Stimulated activated CD4-positive, alpha-beta T cell treated with anti-CD3 and anti-CD28 coated beads, Interleukin-4, amount 100 ng/mL, for 48 hours (primary cell): ENCODE measurements around the gene ZNF398.

Experiments
- DNase-seq, 2 donors: peaks; one replicate each; pipeline ENCODE4 v3.0.0-alpha.2; 2020; ENCODE audit warnings: low read depth in 2 of 2

ZNF398 gene

DNA sequence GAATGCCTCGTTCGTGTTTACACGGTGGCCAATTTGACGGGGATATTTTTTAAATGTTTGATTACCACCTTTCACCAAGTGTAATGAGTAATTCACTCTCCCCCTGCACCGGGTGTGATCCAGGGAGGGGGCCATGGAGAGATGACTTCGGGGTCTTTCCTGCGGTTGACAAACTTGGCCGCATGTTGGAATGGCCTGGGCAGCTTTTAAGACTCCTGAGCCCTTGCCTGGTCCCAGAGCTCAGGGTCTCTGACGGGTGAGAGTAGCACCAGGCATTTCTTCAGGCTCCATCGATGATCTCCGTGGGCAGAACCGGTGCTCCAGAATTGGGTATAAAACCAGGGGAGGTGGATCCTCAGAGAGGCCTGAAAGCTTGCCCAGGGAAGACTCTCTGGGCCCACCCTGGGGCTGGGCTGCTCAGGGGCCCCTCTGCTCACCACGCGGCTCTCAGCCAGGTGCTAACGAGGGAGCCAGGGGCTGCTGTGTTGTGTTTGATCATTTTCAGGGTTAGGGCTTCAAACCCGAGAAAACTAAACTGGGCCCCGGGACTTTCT is 49.0 kb downstream of the ZNF398 start:
- no peak for DNase-seq

DNA sequence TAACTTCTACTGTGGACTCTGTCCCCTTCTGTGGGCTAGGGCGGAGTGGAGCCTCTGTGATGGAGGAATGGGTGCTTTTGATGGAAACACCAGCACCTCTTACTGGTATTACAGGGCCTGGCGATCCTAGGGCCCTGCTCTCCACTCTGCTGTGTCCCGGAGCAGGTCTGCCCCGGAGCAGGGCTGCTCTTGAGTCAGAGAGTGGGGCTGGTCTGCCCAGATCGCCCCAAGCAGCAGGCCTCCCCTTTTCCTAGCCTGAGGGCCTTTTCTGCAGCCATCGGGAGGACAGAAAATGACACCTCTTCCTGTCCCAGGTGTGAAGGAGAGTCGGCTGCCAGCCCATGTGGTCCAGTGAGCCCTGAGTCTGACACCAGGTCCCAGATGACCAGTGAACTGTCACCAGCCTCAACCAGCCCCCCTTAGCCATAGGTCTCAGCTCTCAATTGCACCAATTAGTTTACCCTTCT is 49.5 kb downstream of the ZNF398 start:
- no peak for DNase-seq

DNA sequence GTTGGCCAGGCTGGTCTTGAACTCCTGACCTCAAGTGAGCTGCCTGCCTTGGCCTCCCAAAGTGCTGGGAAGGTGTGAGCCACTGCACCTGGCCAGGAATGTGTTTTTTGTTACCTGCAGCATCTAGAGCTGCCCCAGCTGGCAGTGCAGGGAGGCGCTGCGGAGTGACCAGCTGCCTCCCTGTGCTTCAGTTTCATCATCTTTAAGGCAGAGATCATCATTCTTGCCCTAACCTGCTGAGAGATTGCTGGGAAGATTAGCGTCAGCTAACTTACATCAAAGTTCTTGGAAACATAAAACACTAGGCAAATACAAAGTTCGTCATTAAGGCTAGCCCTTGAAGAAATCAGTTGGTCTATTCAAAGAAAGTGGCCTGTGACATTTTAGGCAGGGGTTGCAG is 50.4 kb downstream of the ZNF398 start:
- no peak for DNase-seq

DNA sequence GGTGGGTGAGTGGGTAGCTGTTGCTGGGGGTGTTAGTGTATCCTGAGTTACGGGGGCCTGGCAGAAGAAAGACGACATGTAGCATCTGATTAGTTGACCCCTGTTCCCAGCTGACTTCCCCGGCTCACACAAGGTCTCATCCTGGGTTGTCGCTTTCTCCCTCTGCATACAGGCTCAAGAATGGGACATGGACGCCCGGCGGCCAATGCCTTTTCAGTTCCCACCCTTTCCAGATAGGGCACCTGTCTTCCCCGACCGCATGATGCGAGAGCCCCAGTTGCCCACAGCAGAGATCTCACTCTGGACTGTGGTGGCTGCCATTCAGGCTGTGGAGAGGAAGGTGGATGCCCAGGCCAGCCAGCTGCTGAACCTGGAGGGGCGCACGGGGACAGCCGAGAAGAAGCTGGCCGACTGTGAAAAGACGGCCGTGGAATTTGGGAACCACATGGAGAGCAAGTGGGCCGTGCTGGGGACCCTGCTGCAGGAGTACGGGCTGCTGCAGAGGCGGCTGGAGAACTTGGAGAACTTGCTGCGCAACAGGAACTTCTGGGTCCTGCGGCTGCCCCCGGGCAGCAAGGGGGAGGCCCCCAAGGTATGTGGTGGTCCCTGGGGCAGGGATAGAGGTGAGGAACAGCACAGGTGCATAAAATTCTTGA is 51.0 kb downstream of the ZNF398 start:
- no peak for DNase-seq

DNA sequence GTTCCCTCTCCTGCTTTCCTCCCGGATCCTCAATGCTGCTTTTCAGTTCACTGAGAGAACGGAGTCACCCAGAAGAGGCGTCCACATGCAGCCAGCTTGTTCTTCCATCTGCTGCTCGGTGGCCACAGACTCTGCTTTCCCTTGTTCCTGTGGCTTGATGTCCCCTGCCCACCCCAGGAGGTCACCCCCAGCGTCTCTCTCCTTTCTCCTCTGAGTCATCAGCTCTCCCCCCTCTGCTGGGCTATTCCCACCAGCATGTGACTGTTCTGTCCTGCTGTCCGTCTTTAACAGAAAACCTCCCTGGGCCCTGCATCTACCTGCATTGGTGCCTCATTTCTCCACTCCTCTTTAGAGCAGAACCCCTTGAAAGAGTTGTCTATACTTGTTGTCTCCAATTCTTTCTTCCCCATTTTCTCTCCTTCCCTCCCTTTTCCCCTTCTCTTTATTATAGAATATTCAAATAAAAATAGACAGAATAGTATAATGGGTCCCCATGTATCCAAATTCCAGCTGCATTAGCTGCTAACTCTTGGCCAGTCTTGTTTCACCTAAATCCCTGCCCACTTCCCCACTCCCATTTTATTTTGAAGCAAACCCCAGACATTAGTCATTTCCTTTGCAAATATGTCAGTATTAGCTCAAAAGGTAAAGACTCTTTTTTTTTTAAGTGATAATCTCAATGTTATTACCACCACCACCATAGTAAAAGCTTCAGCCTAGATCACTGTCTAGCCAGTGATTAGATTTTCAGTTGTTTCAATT is 52.2 kb downstream of the ZNF398 start:
- DNase-seq, result no peak

DNA sequence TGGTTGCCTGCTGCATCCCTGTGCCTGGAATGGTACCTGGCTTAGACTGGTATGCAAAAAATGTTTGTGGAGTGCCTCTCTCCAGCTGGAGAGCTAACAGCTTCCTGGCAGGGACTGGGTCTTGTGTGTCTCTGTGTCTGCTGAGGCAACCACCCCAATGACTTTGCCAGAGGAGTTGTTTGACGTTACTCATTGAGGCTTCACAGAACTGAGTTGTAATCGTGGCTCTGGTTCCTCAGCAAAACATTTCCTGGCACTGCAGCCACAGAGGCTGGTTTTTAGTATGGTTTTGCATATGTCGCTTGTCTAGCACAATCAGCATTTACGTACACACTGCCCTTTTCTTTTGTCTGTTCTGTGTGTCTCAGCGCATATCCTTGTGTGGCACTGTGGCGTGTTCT is 55.6 kb downstream of the ZNF398 start:
- DNase-seq, result no peak

DNA sequence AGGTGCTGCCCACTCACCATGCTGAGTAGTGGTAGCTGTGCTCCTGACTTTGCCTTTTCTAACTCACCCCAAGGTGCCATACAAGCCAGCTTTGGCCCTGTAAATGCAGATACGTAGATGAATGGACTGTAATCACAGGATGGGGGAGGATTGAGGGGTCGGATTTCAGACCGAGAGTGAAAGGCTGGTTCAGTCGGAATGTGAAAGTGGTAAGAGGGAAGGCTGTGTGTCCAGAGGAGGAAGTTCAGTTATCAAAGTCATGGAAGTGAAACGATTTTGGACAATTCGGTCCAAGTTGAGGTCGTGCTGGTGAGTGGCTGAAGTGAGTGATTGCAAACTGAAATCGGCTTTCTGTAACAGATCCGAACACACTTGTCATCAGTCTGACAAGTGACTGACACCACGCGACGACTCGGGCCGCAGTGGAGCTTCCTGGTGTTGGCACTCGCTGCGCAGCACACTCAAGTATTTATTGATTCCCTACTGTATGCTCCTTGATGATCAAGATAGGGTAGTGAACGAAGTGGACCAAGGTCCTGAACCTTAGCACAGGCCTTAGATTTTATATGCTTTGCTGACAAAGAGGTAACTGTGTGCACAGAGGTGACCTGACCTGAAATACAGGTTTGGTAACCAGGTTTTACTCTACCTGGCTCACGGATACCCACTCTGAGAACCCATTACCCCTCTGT is 58.6 kb downstream of the ZNF398 start:
- DNase-seq, result no peak

DNA sequence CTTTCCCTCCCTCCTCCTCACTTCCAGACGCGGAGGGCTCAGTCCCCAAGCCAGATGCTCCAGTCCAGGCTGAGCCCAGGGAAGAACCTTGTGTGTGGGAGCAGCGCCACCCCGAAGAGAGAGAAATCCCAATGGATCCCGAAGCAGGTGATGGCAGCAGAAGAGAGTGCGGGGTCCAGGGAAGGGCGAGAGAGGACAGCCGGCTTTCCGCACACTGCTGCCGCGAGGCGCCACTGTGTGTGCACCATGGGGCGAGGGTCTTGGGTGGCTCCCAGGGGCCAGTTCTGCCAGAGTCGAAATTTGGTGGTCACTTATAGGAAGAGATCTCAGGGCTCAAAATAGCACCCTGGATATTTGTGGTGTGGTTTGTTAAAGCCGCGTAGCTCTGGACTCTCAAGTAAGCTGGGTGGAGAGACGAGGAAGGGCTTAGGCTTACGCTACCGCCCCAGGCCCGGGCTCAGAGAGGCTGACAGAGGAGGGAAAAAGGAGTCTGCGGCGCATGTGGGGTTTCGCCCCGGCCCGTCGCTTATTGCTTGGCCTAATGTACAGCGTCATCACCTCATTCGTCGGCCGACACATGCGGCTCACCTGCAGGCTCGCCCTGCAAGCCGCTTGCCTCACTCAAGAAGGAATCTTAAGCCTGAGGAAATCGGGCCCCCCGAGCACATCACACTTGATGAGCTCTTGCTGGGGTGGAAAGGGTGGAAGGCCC is 60.2 kb downstream of the ZNF398 start:
- DNase-seq, result no peak

DNA sequence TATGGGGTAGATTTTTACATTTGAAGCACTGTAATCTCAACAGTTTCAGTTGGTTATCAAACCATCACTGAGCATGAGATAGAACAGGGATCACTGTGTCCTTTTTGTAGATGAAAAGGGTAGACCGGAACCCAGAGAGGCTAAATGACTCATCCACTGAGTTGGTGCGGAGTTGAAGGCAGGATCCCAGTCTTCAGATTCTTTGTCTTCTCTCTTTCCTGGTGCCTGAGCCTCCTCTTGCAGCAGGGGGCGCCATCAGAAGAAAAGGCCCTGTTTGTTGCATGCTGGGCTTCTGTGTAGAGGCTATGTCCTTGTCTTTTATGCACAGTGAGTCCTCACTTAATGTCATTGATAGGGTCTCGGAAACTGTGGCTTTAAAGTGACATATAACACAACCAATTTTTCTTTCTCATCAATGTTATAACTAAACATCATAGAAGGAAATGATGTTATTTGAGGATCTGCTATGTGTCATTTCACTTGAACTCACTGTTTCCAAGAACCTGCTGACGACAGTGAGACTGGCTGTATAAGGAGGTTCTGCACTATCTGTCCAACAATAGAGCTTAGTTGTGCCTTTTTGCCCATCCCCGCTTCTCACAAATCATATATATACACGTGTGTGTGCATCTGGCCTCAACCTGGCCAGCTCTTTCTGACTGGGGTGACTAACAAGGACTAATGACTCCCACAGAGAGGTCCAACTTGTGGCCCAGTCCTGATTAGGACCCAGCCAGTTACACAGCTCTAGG is 62.4 kb downstream of the ZNF398 start:
- peak; percentile 85 to 89 for DNase-seq

DNA sequence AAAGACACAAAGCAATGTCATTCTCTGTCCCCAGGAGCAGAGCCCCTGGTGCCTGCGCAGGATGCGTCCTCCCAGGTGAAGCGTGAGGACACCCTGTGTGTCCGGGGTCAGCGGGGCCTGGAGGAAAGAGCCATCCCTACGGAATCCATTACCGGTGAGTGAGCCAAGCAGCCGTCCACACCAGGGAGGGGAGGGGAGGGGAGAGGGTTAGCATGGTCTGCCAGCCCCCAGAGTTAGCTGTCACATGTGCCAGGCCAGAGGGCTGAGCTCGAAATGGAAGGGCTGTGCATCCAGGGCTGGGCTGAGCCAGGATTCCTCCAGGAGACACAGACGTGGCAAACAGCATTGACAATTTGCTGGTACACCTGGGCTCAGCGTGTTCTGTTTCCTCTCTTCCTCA is 63.3 kb downstream of the ZNF398 start:
- DNase-seq, result no peak

DNA sequence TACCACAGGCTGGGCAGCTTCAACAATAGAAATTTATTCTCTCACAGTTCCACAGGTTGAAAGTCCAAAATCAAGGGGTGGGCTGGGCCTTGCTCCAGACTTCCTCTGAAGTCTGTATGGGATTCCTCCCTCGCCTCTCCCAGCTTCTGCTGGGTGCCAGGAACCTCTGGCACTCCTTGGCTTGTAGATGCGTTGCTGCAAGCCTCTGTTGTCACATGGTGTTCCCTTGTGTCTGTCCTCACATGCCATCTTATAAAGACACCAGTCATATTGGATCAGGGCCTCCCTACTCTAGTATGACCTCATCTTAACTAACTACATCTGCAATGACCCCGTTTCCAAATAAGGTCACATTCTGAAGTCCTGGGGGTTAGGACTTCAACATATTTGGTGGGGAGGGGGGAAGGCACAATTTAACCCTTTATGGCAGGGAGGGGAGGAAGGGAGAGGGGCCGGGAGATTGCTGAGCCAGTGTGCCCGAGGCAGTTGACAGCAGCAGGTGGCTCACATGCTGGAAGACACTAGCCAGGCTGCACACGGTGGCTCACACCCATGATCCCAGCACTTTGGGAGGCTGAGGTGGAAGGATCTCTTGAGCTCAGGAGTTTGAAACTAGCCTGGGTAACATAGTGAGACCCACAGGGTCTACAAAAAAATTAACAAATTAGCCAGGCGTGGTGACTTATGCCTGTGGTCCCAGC is 66.9 kb downstream of the ZNF398 start:
- no peak for DNase-seq

DNA sequence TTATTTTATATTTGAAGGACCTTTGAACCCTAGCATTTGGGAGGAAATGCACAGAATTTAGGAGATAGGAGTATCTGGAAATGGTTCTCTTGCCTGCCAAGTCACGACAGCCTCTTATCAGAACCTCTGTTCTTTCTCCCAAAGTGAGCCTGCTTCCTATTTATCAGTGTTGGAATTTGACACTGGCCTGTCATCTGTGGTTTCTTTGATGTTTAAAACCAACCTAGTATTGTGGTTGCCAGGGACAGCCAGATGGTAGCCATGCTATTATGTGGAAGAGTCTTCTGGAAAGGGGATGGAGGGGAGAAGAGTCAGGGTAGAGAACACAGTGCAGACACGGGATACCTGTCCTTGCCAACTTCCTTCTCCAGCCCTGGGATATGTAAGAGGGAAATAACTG is 69.1 kb downstream of the ZNF398 start:
- DNase-seq, result no peak

DNA sequence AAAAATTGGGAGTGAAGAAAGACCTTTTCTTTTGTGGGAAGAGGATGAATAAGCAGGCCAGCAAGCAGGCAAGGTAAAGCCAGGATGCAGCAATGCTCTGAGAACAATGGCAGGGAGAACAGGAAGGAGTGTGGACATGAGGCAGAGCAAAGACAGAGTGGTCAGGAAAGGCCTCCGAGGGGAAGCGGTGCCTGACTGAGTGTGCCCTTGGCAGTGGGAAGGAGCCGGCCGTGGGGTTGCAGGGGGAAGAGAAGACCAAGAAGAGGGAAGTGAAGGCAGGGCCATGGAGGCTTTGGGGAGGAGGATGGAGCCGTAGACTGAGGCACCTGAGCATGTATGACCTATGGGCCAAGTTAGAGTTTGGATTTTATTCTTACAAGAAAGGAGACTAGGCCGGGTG is 70.3 kb downstream of the ZNF398 start:
- DNase-seq, result no peak

DNA sequence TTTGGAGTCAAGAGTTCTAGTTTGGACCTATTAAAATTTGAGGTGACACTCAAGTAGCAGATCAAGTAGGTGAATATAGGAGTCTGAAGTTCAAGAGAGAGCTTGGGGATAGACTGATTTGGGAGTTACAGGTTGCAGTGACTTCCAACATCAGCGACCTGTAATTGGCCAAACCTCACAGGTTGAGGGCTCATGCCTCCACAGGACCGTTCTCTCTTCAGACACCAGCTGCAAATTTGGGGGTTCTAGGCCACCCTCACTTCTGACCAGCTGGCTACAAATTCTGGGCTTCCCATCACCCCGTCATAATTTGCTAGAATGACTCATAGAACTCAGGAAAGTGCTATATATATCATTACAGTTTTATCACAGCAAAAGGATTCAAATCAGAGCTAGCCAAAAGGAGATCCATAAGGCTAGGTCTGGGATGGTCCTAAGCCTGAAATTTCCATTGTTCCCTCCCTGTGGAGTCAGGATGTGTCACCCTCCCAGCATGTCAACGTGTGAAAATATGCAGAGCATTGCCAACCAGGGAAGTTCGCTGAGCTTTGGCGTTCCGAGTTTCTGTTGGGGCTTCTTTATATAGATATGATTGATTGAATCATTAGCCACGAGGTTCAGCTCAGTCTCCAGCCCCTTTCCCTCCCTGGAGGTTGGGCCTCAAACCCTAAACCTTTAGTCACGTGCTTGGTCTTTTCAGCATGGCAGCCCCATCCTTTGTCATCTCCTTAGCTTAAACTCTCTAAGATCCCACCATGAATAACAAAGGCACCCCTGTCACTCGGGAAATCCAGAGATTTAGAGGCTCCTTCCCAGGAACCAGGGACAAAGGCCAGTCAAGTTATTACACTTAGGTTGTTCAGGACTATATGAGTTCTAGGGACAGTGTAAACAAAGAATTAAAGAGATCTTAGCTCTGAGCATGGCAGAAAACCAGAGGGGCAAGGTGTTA is 71.5 kb downstream of the ZNF398 start:
- no peak for DNase-seq

DNA sequence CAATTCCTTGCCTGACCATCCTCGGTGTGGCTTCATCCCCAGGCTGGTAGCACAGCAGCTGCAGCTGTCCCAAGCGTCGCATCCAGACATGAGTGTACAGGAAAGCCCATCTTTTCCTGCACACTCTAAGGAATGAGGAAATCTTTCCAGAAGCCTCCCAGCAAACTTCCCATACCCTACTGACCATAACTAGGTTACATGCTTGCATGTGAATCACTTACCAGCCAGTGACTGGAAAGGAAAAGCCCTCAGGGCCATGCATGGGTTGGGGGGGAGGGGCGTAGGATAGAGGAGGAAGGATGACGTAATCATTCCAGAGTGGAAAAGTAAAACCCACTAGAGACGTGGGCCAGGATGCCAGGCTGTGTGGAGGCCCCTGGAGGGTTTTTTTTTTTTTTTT is 73.3 kb downstream of the ZNF398 start:
- no peak for DNase-seq

DNA sequence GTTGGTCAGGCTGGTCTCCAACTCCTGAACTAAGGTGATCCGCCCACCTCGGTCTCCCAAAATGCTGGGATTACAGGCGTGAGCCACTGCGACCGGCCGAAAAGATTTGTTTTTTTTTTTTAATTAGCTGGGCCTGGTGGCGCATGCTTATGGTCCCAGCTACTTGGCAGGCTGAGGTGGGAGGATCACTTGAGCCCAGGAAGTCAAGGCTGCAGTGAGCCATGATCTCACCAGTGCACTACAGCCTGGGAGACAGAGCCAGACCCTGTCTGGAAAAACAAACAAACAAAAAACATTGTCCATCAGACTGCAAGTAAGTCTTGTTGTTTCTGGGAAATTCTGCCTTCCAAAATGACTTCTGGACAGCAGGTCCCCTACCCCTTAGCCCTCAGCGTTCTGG is 75.9 kb downstream of the ZNF398 start:
- DNase-seq, result no peak

DNA sequence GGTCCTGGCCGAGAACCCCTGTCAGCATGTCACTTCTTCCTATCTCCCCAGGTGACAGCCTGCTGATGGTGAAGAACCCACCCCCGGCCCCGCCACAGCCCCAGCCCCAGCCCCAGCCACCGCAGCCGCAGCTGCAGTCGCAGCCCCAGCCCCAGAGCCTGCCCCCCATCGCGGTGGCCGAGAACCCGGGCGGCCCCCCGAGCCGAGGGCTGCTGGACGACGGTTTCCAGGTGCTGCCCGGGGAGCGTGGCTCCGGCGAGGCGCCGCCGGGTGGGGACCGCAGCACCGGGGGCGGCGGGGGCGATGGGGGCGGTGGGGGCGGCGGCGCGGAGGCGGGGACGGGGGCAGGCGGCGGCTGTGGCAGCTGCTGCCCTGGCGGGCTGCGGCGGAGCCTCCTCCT is 76.5 kb downstream of the ZNF398 start:
- DNase-seq, result no peak

DNA sequence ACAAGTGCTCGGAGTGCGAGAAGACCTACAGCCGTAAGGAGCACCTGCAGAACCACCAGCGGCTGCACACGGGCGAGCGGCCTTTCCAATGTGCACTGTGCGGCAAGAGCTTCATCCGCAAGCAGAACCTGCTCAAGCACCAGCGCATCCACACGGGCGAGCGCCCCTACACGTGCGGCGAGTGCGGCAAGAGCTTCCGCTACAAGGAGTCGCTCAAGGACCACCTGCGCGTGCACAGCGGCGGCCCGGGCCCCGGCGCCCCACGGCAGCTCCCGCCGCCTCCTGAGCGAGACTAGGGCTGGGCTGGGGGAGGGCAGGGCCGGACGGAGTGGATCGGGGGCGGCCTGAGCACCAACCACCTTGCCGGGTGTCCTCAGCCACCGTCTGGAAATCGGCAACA is 77.1 kb downstream of the ZNF398 start:
- no peak for DNase-seq

DNA sequence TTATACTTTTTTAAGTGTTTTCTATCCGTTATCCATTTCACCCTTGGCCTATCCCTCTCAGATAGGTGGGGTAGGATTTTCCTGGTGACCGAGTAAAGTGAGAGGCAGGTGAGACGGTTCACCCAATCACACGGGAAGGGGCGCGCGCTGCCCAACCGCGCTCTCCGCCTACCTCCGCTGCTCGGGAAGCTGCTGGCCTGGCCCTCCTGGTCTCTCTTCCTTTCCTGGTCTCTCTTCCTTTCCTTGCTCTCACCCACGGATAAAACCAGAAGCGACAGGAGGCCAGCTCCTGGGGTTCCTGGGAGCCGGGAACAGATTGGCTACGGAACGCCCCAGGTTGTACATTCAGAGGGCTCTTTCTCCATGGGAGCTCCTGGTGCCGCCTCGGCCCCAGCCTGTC is 77.9 kb downstream of the ZNF398 start:
- no peak for DNase-seq

DNA sequence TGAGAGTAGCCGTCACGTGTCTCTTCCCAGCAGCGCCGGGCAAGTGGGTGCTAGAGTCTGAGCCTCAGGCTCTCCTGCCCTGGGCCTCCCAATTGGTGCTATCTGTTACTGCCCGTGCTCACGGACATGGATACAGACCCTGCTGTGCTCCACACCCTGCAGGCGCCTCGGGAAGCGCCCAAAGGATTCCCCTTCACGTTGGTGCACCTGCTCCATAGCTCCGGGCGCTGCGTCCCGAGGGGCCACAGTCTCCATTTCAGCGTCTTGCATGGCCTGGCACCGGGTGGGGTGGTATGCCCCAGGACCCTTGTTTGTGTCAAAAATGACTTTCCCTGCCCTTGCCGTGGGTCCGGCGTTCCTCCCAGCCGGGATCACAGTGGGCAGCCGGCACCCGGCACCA is 78.4 kb downstream of the ZNF398 start:
- DNase-seq, result no peak
